OCI-LY3 (cell line): ENCODE measurements around the gene MMP23B.

Experiments used
- EZH2phosphoT487 ChIP-seq: fragments of 200-600 bp; shearing (Covaris generic); IDR thresholded peaks from 2 replicates; pipeline ENCODE4 v1.6.1; 2018; ENCODE audit warnings: antibody characterized with exemption, mixed run types, low read depth
- TF ChIP-seq, protein P1 (sequence below): fragments of 200-600, 300-600 bp; sonication (generic); IDR thresholded peaks from 2 replicates; pipeline ENCODE4 v1.5.1; 2014; ENCODE audit warnings: antibody characterized with exemption, low read length, low read depth

DNA sequence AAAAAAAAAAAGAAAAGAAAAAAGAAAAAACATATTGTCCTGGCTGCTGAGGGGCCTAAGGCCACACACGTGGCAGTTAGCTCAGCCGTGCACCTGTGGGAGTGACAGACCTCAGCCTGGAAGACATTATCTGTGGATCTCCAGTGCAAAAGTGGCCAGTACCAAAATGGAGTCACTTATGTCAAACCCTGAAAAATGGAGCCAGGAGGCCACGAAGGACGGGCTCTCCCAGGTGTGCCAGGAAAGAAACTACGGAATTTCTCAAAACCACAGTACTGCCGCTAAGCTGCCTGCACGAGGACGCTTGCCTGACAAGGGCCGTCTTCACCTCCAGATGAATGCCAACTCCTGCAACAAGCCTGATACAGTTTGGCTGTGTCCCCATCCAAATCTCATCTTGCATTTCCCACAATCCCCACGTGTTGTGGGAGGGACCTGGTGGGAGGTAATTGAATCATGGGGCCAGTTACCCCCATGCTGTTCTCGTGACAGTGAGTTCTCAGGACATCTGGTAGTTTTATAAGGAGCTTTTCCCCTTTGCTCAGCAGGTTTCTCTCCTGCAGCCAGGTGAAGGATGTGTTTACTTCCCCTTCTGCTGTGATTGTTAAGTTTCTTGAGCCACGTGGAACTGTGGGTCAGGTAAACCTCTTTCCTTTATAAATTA, 22.0 kb upstream of the MMP23B start:
- TF ChIP-seq, protein P1, sequence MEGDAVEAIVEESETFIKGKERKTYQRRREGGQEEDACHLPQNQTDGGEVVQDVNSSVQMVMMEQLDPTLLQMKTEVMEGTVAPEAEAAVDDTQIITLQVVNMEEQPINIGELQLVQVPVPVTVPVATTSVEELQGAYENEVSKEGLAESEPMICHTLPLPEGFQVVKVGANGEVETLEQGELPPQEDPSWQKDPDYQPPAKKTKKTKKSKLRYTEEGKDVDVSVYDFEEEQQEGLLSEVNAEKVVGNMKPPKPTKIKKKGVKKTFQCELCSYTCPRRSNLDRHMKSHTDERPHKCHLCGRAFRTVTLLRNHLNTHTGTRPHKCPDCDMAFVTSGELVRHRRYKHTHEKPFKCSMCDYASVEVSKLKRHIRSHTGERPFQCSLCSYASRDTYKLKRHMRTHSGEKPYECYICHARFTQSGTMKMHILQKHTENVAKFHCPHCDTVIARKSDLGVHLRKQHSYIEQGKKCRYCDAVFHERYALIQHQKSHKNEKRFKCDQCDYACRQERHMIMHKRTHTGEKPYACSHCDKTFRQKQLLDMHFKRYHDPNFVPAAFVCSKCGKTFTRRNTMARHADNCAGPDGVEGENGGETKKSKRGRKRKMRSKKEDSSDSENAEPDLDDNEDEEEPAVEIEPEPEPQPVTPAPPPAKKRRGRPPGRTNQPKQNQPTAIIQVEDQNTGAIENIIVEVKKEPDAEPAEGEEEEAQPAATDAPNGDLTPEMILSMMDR, result no peak
- no peak for TF ChIP-seq EZH2phosphoT487
